ENCODE data around the gene UMODL1. TPM values are rescaled to one million over a fixed set of nuclear protein-coding genes. Genes with fewer than 3 reads are reported as not detected.

UMODL1 gene
- total RNA-seq, 1 experiment from 2014 or later: 0.20 TPM

GRCh38 chr21:42059721-42060120 lies 11.4 kb upstream of the UMODL1 start:
- CTCF ChIA-PET: no interaction called here
- H3K27me3 Mint-ChIP-seq (ENCODE audit: insufficient read depth, unreplicated experiment): no peaks in the 10 kb centered on the region
- TF ChIP-seq CTCF (IDR thresholded peaks at IDR 0.05; ENCODE audit: insufficient read depth in 1 of 2, low read depth in 1 of 2, low read length in 1 of 2, severe bottlenecking in 1 of 2, unreplicated experiment in 1 of 2): no peak
- Histone ChIP-seq H3K27me3 (replicated peaks; ENCODE audit: control insufficient read depth, insufficient read depth, low read length) (no peaks in the 10 kb centered on the region), H3K4me1 (peaks cover 52% of the 10 kb centered on the region), H3K9me3 (no peaks in the 10 kb centered on the region), H3K36me3 (ENCODE audit: control insufficient read depth, insufficient read depth, low read length) (no peaks in the 10 kb centered on the region), H3K4me3 (ENCODE audit: low read depth, low read length) (no peak overlapping the region)
- POLR2A ChIA-PET: no interaction called here
- H3K27ac Mint-ChIP-seq (ENCODE audit: unreplicated experiment): peak overlapping the region; percentile 51
- peaks cover 27% of the 10 kb centered on the region for H3K4me1 Mint-ChIP-seq (ENCODE audit: low read depth, unreplicated experiment)
- no peak for DNase-seq
- intact Hi-C loops (cut with micrococcal nuclease; ENCODE audit: unreplicated experiment): no loop called here
- no peak overlapping the region for H3K4me3 Mint-ChIP-seq (ENCODE audit: unreplicated experiment)
- H3K9me3 Mint-ChIP-seq (ENCODE audit: unreplicated experiment): no peaks in the 10 kb centered on the region
- no TSS peak for BruUV-seq (replicated peaks)
- peaks cover 9% of the 10 kb centered on the region for H3K36me3 Mint-ChIP-seq (ENCODE audit: insufficient read depth, unreplicated experiment)

GRCh38 chr21:42060166-42060565 lies 11.0 kb upstream of the UMODL1 start:
- CTCF ChIA-PET: no interaction called here
- Histone ChIP-seq H3K36me3 (ENCODE audit: control insufficient read depth, insufficient read depth, low read length) (no peaks in the 10 kb centered on the region), H3K4me3 (ENCODE audit: low read depth, low read length) (no peak overlapping the region), H3K9me3 (no peaks in the 10 kb centered on the region), H3K4me1 (peaks cover 52% of the 10 kb centered on the region), H3K27me3 (replicated peaks; ENCODE audit: control insufficient read depth, insufficient read depth, low read length) (no peaks in the 10 kb centered on the region)
- TF ChIP-seq CTCF (IDR thresholded peaks at IDR 0.05; ENCODE audit: insufficient read depth in 1 of 2, low read depth in 1 of 2, low read length in 1 of 2, severe bottlenecking in 1 of 2, unreplicated experiment in 1 of 2): no peak
- no peak overlapping the region for H3K4me3 Mint-ChIP-seq (ENCODE audit: unreplicated experiment)
- no TSS peak for BruUV-seq (replicated peaks)
- H3K36me3 Mint-ChIP-seq (ENCODE audit: insufficient read depth, unreplicated experiment): peaks cover 9% of the 10 kb centered on the region
- DNase-seq: no peak
- POLR2A ChIA-PET: no interaction called here
- peaks cover 27% of the 10 kb centered on the region for H3K4me1 Mint-ChIP-seq (ENCODE audit: low read depth, unreplicated experiment)
- H3K27me3 Mint-ChIP-seq (ENCODE audit: insufficient read depth, unreplicated experiment): no peaks in the 10 kb centered on the region
- intact Hi-C loops (cut with micrococcal nuclease; ENCODE audit: unreplicated experiment): no loop called here
- no peaks in the 10 kb centered on the region for H3K9me3 Mint-ChIP-seq (ENCODE audit: unreplicated experiment)
- H3K27ac Mint-ChIP-seq (ENCODE audit: unreplicated experiment): no peak overlapping the region

- Histone ChIP-seq H3K4me3 (ENCODE audit: low read depth, low read length) (no peak overlapping the region), H3K4me1 (peaks cover 45% of the 10 kb centered on the region), H3K9me3 (no peaks in the 10 kb centered on the region), H3K36me3 (ENCODE audit: control insufficient read depth, insufficient read depth, low read length) (no peaks in the 10 kb centered on the region), H3K27me3 (replicated peaks; ENCODE audit: control insufficient read depth, insufficient read depth, low read length) (no peaks in the 10 kb centered on the region)
- peaks cover 5% of the 10 kb centered on the region for H3K36me3 Mint-ChIP-seq (ENCODE audit: insufficient read depth, unreplicated experiment)
- POLR2A ChIA-PET: no interaction called here
- BruUV-seq (replicated peaks): no TSS peak
- peaks cover 22% of the 10 kb centered on the region for H3K4me1 Mint-ChIP-seq (ENCODE audit: low read depth, unreplicated experiment)
- DNase-seq: no peak
- H3K4me3 Mint-ChIP-seq (ENCODE audit: unreplicated experiment): no peak overlapping the region
- intact Hi-C loops (cut with micrococcal nuclease; ENCODE audit: unreplicated experiment): no loop called here
- CTCF ChIA-PET: no interaction called here
- no peaks in the 10 kb centered on the region for H3K9me3 Mint-ChIP-seq (ENCODE audit: unreplicated experiment)
- TF ChIP-seq CTCF (IDR thresholded peaks at IDR 0.05; ENCODE audit: insufficient read depth in 1 of 2, low read depth in 1 of 2, low read length in 1 of 2, severe bottlenecking in 1 of 2, unreplicated experiment in 1 of 2): no peak
- peak overlapping the region; percentile 27 for H3K27ac Mint-ChIP-seq (ENCODE audit: unreplicated experiment)
- H3K27me3 Mint-ChIP-seq (ENCODE audit: insufficient read depth, unreplicated experiment): no peaks in the 10 kb centered on the region
These were observed 9.7 kb upstream of the UMODL1 start for GRCh38 chr21:42061195-42061985.
